OCI-LY3 (cell line): ENCODE measurements around the gene LILRB3.

ENCODE experiments used
- CTCF ChIP-seq: fragments of 200-600, 300-600 bp; sonication (generic); IDR thresholded peaks from 2 replicates; pipeline ENCODE4 v1.5.1; 2014; ENCODE audit warnings: antibody characterized with exemption, low read length, low read depth
- EZH2phosphoT487 ChIP-seq: fragments of 200-600 bp; shearing (Covaris generic); IDR thresholded peaks from 2 replicates; pipeline ENCODE4 v1.6.1; 2018; ENCODE audit warnings: antibody characterized with exemption, mixed run types, low read depth

GRCh38 chr19:54248016-54248601 is 25.3 kb upstream of the LILRB3 start:
- TF ChIP-seq CTCF: no peak
- TF ChIP-seq EZH2phosphoT487: no peak
